HepG2 (cell line): Measurements from ENCODE around the gene CSNK2A1.

Experiments used
- MTF2 ChIP-seq: sonication (generic); formaldehyde crosslinking; IDR thresholded peaks from 2 replicates; pipeline ENCODE4 v1.5.0; 2020; ENCODE audit warnings: missing genetic modification reagents, borderline replicate concordance
- YY1 ChIP-seq: IDR thresholded peaks from 2 replicates; pipeline ENCODE4 v1.6.1; 2011; ENCODE audit warnings: low read length, low read depth, moderate library complexity, mild to moderate bottlenecking; ENCODE audit not compliant: insufficient read depth, insufficient replicate concordance
- ZFP1 ChIP-seq: IDR thresholded peaks from 2 replicates; pipeline ENCODE4 v1.6.1; 2016
- TF ChIP-seq, protein P1 (sequence below): sonication (generic); formaldehyde crosslinking; IDR thresholded peaks from 2 replicates; pipeline ENCODE4 v1.5.0; 2020; ENCODE audit warnings: mild to moderate bottlenecking, missing genetic modification reagents, moderate library complexity

DNA sequence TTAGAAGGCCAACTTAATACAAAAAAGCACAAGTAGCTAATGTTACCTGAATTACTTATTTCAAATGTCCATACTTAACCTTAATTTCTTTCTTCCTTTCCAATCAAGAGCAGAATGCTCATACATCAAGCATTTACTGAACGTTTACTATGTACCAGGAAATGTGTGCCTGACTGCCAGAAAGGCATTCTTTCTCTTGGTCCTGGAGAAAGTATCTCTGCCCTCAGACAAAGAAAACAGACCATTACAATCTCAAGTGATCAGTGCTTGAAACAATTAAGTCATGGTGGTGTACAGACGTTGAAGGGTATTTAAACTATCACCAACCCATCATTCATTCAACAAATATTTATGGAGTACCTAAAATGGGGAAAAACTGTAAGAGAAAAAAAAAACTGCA, 26.4 kb downstream of the CSNK2A1 start:
- TF ChIP-seq, protein P1, sequence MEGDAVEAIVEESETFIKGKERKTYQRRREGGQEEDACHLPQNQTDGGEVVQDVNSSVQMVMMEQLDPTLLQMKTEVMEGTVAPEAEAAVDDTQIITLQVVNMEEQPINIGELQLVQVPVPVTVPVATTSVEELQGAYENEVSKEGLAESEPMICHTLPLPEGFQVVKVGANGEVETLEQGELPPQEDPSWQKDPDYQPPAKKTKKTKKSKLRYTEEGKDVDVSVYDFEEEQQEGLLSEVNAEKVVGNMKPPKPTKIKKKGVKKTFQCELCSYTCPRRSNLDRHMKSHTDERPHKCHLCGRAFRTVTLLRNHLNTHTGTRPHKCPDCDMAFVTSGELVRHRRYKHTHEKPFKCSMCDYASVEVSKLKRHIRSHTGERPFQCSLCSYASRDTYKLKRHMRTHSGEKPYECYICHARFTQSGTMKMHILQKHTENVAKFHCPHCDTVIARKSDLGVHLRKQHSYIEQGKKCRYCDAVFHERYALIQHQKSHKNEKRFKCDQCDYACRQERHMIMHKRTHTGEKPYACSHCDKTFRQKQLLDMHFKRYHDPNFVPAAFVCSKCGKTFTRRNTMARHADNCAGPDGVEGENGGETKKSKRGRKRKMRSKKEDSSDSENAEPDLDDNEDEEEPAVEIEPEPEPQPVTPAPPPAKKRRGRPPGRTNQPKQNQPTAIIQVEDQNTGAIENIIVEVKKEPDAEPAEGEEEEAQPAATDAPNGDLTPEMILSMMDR (CRISPR knock-in tag), result no peak
- TF ChIP-seq ZFP1 (CRISPR knock-in tag) (no peak), YY1 (no peak), MTF2 (CRISPR knock-in tag) (no peak)
